ENCODE results near the gene CAV3.
"Not testable (repeated sequence)": the region's sequence is repeated elsewhere in the genome, so short reads cannot be mapped to it uniquely, and the experiment has no call there.

Gene CAV3

DNA sequence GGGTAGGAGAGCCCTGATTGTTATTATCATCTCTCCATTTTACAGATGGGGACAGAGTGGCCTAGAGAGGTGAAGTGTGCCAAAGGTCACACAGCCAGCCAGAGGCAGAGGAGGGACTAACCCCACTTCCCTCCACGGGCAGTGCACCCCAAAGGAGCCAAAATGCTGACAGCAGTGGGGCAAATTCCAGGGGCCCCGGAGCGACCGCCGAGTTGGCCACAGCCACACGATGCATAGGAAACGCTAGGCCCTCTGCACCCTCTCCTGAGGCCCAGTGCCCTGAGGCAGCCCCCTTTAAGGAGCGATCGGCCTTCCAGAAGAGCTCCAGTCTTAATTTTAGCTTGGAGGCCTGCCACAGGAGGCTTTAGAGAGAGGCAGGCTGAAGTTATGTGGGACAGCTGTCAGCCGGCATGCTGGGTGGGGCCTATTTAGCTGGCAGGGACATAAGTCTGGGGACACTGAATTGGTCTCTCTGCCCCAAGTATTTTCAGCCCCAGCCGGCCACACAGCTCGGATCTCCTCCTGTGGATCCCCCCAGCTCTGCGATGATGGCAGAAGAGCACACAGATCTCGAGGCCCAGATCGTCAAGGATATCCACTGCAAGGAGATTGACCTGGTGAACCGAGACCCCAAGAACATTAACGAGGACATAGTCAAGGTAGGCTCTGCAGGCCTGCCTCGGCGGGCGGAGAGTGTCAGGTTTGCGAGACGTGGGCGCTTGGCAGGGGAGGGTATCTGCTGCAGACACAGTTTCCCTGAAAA lies at the start of gene CAV3:
CAV3 (plus strand) TSS at position 471 of the 763 bp plus-strand sequence; CDS start at position 546, 75 bp downstream.
- no peak for DNase-seq

DNA sequence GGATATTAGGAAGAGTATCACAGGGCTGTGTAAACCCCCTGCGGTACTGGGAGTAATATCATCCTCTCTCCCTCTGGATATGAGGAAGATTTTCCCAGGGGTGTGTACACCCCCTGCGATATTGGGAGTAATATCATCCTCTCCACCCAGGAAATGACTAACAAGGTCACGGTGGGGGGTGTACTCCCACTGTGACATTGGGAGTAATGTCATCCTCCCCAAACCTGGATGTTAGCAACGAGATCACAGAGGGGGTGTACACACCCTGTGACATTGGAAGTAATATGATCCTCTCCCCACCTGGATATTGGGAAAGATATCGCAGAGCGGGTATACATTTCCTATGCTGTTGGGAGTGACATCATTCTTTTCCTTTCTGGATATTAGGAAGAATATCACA lies 48.6 kb upstream of the CAV3 start:
- not testable (repeated sequence) for DNase-seq

DNA sequence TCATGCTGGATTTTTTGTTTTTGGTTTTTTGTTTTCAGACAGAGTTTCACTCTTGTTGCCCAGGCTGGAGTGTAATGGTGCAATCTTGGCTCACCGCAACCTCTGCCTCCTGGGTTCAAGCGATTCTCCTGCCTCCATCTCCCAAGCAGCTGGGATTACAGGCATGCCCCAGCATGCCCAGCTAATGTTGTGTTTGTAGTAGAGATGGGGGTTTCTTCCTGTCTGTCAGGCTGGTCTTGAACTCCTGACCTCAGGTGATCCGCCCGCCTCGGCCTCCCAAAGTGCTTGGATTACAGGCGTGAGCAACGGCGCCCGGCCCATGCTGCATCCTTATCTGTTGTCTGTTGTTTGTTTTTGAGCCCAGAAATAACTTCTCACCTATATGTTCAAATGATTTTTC lies 42.3 kb upstream of the CAV3 start:
- DNase-seq = not testable (repeated sequence)

DNA sequence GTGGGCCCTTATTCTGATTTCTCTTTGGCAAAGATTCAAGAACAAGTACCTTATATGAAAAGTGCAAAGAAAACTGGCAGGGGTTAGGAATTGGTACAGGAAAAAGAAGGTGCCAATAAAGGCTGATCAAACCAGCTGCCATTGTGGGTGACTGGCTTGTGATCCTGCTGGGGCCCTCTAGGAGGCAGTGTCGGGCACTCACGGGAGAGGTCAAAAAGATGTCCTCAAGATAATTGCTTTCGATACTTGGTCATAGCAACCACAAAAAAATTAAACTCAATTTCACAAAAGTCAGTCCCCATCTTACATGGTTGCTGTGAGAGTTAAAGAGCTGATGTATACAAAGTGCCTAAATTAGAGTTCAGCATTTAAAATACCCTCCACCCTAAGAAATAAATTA lies 31.0 kb upstream of the CAV3 start:
- no peak for DNase-seq

DNA sequence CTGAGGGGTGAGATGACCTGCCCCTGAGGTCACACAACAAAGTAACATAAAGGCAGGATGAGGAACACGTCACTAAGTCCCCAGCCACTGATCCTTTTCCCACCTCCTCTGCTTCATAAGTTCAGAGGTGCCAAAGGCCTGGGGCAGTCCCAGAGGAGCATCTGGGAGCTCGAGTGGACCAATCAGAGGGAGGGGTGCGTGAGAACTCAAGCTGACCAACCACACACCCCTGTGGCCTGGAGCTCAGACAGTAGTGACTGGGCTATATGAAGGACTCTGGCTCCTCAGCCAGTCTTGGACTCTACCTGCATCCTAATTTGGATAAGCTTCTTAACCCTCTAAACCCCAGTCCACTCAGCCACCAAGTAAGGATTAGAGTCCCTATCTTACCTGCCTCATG lies 28.0 kb upstream of the CAV3 start:
- DNase-seq = no peak

DNA sequence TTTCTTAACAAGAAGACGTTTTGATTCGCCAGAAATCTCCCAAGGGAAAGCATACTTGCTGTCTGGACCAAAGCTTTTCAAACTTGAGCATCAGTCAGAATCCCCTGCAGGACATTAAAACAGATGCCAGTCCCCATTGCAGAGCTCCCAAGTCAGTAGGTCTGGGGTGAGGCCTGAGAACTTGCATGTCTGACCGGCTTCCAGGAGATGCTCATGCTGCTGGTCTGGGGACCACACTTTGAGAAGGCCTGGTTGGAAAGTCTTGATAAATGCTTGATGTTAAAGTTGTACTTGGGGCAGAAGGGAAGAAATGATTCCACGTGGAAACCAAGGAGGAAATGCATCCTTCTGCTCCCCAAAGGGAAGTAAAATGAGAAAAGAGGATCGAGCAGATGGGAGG lies 24.3 kb upstream of the CAV3 start:
- no peak for DNase-seq

DNA sequence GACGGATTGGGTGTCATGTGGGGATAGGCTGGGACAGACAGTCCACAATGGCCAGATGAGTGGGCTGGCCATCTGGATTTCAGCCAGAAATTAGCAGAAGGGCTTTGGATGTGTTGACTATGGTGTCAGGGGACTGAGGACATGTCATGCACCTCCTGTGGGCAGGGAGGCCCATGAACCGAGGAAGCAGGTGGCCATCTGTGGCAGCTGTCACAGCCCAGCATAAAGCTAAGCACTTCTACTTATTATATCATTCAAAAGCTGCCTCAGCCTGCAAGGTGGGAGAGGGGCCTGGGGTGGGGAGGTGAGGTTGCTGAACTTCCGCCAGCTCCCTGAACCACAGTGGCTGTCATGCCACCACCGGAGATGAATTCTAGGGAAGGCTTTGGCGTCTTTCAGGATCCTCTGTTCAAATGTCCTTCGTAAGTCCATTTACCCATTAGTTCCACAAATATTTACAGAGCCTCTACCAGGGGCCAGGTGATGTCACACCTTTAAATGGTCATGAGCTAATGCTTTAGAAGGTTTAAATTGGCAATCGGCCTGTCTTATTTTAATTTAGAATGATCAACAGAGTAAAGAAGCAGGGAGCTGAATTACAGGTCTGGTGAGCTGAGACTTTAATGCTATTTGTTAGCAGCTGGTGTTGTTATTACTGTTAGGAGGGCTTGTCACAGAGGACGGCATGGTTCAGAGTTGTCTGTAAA lies 23.6 kb upstream of the CAV3 start:
- DNase-seq = no peak

DNA sequence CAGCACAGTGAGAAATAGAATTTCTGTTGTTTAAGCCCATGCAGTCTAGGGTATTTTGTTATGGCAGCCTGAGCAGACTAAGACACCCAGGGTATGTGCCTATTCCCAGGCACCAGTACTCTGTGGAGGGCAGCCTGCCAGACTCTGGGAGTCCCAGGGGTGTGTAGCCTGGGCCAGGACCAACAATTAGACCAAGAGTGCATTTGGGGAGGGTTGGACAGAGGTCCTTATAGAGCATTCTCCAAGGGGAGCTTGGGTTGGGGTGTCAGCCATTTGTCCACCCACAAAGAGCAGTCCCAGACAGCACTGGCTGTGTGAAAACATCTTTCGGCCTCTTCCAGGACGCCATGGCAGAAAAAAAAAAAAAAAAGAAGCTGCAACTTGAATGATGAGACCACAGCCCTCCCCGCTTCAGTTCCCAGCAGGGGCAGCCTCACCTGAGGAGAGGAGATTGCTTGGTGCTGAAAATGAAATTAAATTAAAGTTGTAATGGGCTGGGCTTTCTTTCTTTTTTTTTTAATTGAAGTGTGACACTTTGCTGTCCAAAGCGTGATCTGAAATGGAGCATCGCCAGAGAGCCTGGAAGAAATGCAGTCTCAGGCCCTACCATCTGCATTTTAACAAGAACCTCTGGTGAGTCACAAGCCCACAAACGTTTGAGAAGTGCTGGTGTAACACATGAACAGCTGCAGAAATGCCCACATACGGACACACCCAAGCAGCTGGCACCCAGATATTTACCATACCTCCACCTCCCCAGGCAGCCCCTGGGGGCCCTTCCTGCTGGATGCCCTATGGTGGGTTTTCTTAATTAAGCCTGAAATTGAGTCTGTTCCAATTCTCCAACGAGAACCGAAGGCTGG lies 21.3 kb upstream of the CAV3 start:
- no peak for DNase-seq

DNA sequence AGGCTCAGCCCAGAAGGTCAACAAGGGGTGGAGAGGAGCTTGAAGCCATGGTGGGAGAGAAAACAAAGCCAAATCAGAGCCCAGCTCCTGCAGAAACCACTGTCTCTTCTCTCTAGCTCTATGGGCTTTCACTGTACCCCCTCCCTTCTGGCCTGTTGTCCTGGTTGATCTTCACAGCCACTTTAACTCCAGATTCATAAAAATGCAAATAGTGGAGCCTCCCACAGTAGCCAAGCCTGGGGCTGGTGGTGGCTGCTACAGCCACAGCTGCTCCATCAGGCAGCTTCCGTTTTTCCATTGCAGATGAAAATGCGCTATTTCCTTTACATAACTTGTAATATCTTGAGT lies 20.7 kb upstream of the CAV3 start:
- DNase-seq = no peak

DNA sequence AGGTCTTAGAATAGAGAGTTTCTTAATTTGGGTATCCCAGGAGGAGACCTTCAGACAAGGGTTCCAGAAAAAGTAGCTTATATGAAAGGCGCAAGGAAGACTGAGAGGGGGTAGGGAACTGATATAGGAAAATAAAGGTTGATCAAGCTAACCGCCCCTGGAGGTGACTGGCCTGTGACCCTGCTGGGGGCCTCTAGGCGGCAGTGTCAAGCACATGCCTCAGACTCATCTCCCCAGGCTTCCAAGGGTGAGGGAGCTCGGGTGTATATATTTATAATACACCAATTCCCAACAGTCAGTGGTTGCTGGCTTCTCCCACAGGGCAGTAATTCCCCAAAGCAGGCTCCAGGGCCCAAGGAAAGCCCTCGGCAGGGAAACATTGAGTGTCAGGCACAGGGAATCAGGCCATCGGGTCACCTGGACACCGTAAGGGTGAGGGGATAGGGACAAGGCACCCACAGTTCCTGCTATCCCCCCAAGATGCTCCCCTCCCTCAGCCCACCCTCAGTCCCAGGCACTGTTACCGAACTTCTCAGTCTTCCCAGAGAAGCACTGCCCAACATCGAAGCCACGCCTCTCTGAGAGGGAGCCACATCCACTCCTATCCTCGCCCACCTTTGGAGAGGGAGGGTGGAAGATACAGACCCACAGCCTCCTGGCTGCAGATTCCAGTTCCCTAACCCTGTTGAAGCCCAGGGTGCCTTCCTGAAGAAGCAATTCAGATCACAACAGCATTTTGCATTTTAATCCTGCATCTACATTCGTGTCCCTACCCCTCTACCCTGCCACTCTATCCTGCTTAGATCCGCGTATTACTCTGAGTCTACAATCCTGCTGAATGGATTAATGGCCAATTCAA lies 19.5 kb upstream of the CAV3 start:
- DNase-seq = no peak

DNA sequence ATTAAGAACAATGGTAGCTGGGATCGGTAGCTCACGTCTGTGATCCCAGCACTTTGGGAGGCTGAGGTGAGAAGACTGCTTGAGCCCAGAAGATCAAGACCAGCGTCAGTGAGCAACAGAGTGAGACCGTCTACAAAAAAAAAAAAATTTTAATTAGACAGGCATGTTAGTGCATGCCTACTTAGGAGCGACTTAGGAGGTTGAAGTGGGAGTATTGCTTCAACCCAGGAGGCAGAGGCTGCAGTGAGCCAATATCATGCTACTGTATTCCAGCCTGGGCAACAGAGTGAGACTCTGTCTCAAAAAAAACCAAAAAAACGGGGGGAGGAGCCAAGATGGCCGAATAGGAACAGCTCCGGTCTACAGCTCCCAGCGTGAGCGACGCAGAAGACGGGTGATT lies 17.8 kb upstream of the CAV3 start:
- DNase-seq = not testable (repeated sequence)

DNA sequence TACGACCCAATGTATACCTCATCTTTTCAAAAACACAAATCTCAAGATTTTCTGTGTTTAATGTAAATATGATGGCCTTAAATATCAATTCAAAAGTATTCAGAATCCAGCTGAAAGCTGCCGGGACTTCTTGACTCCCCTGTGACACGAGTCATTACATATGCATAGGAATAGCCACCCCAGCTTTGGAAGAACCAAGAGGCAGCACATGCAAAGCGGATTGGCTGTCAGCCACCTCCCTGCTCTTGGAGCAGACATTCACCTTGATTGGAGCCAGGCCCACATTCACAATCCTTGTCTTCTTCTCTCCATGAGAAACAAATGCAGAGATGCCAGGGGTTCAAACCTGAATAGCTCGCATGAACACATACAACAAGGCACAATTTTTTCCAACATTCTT lies 10.8 kb upstream of the CAV3 start:
- DNase-seq = no peak

DNA sequence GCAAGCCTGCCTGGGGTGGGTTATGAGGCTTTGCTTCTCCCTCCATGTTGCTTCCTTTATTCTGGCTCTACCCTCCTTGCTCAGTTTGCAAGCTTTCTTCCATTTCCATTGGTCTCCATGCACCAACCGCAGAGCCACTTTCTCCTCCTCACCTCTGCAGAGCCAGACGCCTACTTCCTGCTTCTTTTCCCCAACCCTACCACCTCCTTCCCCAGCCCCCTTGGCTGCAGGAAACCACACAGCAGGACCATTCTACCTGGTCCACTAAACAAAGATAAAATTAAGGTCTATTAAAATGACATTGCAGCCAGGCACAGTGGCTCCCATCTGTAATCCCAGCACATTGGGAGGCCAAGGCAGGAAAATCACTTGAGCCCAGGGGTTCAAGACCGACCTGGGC lies 10.0 kb upstream of the CAV3 start:
- DNase-seq = no peak

DNA sequence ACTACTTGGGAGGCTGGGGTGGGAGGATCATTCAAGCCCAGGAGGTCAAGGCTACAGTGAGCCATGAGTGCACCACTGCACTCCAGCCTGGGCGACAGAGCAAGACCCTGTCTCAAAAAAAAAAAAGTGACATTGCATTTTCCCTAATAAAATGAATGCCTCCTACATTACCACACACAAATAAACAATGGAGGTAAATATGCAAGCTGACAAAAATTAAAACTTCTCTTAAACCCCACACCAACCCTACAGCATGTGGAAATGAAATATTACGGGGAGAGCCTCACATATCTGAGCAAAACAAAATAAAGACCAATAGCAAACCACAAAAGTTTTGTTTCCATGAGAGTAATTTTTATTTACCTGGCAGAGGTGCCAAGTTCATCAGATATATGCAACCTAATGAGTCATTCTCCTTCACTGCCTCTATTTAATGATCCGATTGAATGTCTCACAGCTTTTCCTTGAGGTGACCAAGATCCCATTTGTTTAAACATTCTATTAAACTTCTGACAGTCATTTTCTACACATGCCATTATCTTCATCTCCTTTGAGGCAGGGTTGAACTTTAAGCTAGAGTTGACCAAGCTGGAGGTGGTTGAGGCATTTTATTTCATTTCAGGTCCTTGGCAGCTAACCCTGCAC lies 9.4 kb upstream of the CAV3 start:
- no peak for DNase-seq

DNA sequence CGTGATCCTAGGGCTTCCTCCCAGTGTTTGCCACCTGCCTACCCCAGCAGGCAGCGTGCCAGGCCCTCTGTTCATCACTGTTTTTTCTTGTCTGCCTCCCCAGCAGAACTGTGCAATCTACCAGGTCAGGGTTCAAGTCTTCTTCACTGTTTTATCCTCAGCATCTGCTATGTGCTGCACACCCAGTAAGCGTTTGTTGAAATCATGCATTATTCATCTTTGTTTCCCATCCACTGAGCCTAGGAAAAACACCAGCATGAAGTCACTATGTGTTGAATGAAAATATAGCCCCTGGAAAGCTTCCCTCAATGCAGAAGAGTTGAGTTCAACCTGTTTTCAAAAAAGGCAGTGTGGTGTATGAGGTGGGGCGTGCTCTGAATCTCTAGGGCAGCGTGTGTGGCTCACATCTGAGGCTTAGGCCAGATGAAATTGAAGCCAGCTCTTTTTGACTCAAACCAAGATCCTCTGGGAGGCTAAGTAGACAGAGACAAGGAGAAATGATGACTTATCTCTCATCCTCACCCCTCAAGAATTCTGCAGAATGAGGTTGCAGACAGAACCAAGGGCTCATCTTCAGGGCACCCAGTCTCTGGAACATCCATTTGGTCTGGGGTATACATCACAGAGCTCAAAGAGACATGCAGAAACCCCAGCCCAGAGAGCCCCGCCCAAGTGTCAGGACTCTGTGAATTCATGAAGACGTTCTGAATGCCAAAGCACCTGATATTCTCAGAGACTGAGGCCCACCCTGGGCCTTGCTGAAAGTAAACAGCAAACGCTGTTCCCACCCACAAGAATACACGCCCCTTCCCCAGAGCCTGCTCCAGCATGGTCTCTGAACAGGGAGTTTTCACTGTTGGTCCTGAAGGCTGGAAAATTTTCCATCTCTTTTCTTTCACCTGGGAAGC lies 5.7 kb upstream of the CAV3 start:
- DNase-seq = no peak

DNA sequence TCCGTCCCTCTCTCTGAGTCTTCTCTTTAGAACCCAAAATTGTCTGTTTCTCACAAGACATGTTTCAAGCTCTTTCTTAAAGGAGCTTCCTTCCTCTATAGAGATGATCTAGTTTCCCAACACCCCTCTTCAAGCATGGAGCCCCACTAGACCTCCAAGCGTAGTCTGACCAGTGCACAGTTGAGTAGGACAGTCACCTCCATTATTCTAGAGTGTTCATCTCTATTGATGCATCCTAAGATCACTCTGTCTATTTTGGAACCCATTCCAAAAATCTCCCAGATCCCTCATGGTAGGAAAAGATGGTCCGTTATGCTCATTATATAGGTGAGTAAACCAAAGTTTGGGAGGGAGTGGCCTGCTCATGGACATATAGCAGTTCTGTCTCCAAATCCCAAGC lies 4.1 kb upstream of the CAV3 start:
- DNase-seq = no peak

DNA sequence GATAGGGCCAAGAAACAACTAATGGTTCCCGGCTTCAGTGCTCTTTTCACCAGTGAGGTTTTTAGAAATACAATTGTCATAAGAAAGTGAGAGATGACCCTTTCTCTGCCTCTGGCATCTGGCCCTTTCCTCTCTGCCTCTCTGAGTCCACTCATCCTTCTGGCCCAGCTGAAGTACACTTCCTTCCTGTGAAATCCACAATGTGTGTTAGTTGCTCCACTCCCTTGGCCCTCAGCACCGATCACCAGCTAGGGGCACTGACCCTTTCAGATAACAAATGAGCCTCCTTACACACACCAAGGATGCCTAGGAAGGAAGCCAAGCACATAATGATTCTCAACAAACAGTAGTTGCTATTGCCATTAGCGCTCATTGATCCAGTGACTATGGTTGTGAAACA lies 2.9 kb upstream of the CAV3 start:
- no peak for DNase-seq

DNA sequence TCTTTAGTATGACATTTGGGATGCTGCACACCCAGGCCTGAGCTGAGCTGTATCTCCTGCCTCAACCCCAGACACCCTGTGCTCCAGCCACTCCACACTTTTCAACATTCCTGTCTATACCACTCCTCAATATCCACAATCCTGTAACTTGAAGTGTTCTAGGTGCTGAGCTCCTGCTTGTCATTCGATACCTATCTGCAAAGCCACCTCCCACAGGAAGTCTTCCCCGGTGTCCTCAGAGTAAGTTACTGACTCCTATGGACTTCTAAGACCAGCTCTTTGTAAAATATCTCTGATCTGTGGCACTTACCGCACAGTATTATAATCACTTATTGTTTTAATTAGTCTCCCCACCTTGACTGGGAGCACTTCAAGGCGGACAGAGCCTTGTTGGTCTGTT lies 1.2 kb upstream of the CAV3 start:
- DNase-seq = no peak

DNA sequence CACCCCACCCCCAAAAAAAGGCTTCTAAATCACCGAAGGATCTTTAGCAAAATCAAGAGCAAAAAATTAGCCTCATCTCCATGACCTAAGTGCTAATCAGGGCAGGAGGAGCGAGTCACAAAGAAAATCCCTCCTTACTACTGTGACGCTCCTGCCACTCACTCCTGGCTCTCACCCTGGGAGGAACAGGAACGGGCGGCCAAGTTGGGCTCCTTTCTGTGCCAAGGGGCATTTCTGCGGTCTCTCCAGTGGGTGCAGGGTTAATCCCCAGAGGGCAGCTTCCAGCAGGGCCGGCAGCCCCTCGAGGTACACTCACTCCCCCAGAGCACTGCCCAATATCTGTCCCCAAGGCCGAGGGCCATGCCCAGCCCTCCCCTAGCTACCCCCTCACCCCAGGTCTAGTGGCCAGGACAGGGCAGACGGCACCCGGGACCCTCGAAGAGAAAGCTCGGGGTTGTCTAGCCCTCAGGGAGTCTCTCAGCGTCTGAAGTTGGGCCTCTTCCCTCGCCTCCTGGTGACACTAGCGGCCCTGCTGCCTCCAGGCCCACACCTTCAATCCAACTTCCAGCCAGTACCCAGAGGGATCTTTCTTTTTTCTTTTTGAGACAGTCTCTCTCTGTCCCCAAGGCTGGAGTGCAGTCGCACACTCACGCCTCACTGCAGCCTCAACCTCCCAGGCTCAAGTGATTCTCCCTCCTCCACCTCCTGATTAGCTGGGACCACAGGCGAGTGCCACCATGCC lies 706 bp downstream of the CAV3 start:
- no peak for DNase-seq

DNA sequence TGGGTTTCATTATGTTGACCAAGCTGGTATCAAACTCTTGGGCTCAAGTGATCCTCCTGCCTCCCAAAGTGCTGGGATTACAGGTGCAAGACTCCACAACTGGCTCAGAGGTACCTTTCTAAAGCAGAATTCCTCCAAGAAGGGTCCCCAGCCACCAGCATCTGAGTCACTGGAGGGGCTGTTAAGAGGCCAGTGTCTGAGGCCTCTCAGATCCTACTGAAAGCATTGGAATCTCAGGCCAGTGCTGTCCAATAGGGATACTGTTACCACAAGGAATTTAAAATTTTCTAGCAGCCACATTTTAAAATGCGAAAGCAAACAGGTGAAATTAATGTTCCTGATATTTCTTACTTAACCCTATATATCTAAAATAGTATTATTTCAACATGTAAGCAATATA lies 1.3 kb downstream of the CAV3 start:
- no peak for DNase-seq
